Measurements from ENCODE around the gene YPEL1. TPM values are rescaled to one million over a fixed set of nuclear protein-coding genes. Genes with fewer than 3 reads are reported as not detected.
A peak's percentile ranks its signal among the peaks of the same experiment; 100 is the strongest.

The YPEL1 gene
- total RNA-seq, 2 donors from 2014 or later, result 2.9 to 16.2 TPM

DNA sequence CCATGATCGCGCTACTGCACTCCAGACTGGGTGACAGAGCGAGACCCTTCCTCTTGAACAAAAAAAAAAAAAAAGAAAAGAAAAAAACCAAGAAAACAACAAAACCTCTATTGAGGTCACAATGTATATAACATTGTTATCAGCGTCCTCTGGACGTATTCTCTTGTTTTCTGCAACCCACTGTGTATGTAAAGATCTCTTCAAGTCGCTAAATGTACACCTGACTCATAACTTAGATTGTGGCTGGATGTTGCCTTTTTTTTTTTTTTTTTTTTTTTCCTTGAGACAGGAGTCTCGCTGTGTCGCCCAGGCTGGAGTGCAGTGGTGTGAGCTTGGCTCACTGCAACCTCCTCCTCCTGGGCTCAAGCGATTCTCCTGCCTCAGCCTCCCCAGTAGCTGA lies 1.4 kb upstream of the YPEL1 start:
- peaks cover 3% of the 10 kb centered on the region for H3K4me1 ChIP-seq (replicated peaks)
- no peak for DNase-seq (ENCODE audit: low spot score)
- H3K4me3 ChIP-seq, result no peak overlapping the region
- no peaks in the 10 kb centered on the region for H3K9me3 ChIP-seq
- TF ChIP-seq POLR2A (IDR thresholded peaks at IDR 0.05) (no peak), POLR2AphosphoS5 (IDR thresholded peaks at IDR 0.05) (no peak)
- TF ChIP-seq, protein P1, sequence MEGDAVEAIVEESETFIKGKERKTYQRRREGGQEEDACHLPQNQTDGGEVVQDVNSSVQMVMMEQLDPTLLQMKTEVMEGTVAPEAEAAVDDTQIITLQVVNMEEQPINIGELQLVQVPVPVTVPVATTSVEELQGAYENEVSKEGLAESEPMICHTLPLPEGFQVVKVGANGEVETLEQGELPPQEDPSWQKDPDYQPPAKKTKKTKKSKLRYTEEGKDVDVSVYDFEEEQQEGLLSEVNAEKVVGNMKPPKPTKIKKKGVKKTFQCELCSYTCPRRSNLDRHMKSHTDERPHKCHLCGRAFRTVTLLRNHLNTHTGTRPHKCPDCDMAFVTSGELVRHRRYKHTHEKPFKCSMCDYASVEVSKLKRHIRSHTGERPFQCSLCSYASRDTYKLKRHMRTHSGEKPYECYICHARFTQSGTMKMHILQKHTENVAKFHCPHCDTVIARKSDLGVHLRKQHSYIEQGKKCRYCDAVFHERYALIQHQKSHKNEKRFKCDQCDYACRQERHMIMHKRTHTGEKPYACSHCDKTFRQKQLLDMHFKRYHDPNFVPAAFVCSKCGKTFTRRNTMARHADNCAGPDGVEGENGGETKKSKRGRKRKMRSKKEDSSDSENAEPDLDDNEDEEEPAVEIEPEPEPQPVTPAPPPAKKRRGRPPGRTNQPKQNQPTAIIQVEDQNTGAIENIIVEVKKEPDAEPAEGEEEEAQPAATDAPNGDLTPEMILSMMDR (IDR thresholded peaks at IDR 0.05), result no peak
- intact Hi-C loops (cut with DNase I), result loop anchor here (10.0 kb wide), 1 partner anchor 98 kb away; no protein-coding TSS in a partner anchor
- H3K27me3 ChIP-seq (replicated peaks; ENCODE audit: insufficient read depth), result no peaks in the 10 kb centered on the region
- 87% methylated on average over 9 of the region's 9 CpGs for WGBS
- no peak overlapping the region for H3K27ac ChIP-seq
- H3K36me3 ChIP-seq, result no peaks in the 10 kb centered on the region

DNA sequence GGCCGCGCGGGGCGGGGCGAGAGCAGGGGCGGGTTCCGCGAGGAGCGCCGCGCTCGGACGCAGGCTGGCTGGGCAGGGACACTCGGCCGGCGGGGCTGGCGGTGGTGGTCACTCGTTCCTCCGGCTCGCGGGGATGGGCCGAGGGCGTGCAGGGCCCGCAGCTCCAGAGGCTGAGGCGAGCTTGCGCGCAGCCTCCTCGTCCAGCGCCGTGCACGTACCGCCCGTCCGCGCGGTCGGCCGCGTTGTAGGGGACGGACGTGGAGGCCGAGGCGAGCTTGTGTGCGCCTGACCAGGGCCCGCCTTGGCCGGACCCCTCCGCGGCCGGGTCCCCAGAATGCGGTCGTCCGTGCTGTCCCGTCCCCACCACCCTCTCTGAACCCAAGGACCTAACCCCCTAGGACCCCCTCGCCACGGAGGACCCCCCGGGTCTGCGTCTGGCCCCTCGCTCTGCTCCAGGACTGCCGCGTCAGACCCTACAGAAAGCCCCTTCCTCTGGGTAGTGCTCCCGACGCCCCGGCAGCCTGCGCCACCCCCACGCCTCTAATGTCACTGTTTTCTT lies 569 bp upstream of the YPEL1 start:
- WGBS, result 15% methylated on average over 41 of the region's 65 CpGs
- Histone ChIP-seq H3K4me1 (replicated peaks) (peaks cover 3% of the 10 kb centered on the region), H3K9me3 (no peaks in the 10 kb centered on the region), H3K27ac (peak overlapping the region in 1 of 2 donors; percentile 57), H3K36me3 (no peaks in the 10 kb centered on the region), H3K27me3 (replicated peaks; ENCODE audit: insufficient read depth) (no peaks in the 10 kb centered on the region), H3K4me3 (peak overlapping the region; percentile 39 to 65)
- intact Hi-C loops (cut with DNase I), result loop anchor here (10.0 kb wide), 1 partner anchor 99 kb away; no protein-coding TSS in a partner anchor
- DNase-seq (ENCODE audit: low spot score), result no peak
- TF ChIP-seq POLR2AphosphoS5 (IDR thresholded peaks at IDR 0.05) (no peak), POLR2A (IDR thresholded peaks at IDR 0.05) (no peak)
- TF ChIP-seq, protein P1 (IDR thresholded peaks at IDR 0.05), result no peak

DNA sequence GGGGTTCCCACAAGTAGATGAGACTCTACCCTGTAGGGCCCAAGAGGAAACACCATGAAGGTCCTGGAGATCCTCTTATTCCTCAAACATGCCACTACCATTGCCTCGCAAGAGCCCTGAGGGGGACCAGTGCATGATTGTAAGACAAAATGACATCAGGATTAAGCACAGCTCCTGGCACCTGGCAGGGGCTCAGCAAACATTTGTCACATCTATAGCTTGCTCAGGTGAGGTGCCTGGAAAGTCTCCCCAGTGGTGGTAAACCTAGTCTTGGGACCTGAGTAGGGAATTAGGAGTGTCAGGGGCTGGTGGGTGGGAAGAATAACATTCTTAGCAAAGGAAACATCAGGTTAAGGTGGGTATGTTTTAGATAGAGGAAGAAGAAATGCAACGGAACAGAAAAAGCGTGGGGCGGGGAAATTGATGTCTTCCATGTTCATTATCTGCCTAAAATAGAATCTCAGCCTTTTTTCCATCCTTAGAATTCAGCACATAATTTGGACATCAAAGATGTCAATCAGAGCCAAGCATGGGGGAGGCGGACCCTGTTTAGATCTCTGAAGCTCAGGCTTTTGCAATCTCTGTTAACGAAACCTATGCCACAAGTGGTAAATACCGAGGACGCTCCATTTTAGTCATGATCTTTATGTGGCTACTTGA lies 924 bp downstream of the YPEL1 start:
- TF ChIP-seq POLR2AphosphoS5 (IDR thresholded peaks at IDR 0.05) (no peak), POLR2A (IDR thresholded peaks at IDR 0.05) (no peak)
- TF ChIP-seq, protein P1 (IDR thresholded peaks at IDR 0.05), result no peak
- Histone ChIP-seq H3K36me3 (no peaks in the 10 kb centered on the region), H3K4me3 (peak overlapping the region; percentile 39 to 65), H3K4me1 (replicated peaks) (peaks cover 3% of the 10 kb centered on the region), H3K27ac (peak overlapping the region; percentile 43 to 69), H3K27me3 (replicated peaks; ENCODE audit: insufficient read depth) (no peaks in the 10 kb centered on the region), H3K9me3 (no peaks in the 10 kb centered on the region)
- intact Hi-C loops (cut with DNase I), result loop anchor here (10.0 kb wide), 1 partner anchor 100 kb away; no protein-coding TSS in a partner anchor
- DNase-seq (ENCODE audit: low spot score), result no peak
- 22% methylated on average over 8 of the region's 8 CpGs for WGBS

DNA sequence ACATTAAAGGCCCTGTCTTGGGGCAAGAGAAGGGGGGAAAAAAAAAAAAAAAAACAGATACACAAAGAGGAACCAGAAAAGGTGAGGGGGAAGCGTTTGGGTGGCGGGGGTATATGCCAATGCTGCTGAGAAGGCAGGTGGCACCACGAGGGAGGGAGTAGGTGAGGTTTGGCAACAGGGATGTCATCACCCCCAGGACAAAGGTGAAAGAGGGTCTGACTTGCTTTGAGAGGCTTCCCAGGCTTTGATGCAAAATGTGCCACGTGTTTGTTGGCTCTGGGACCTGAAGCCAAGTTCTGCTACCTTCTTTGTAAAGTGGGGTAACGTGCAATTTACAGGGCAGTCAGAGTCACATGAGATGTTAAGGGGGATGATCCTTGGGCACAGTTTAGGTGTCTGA lies 4.1 kb downstream of the YPEL1 start:
- no peaks in the 10 kb centered on the region for H3K9me3 ChIP-seq
- no peak for DNase-seq (ENCODE audit: low spot score)
- peaks cover 3% of the 10 kb centered on the region for H3K4me1 ChIP-seq (replicated peaks)
- TF ChIP-seq, protein P1 (IDR thresholded peaks at IDR 0.05), result no peak
- TF ChIP-seq POLR2AphosphoS5 (IDR thresholded peaks at IDR 0.05) (no peak), POLR2A (IDR thresholded peaks at IDR 0.05) (no peak)
- H3K4me3 ChIP-seq, result no peak overlapping the region
- no peaks in the 10 kb centered on the region for H3K27me3 ChIP-seq (replicated peaks; ENCODE audit: insufficient read depth)
- H3K36me3 ChIP-seq, result no peaks in the 10 kb centered on the region
- 84% methylated on average over 5 of the region's 5 CpGs for WGBS
- intact Hi-C loops (cut with DNase I), result loop anchor here (10.0 kb wide), 1 partner anchor 103 kb away; no protein-coding TSS in a partner anchor
- H3K27ac ChIP-seq, result no peak overlapping the region
